HG03108 (cell line): ENCODE results near the gene KAZALD1.
"Not testable (repeated sequence)": the region's sequence is repeated elsewhere in the genome, so short reads cannot be mapped to it uniquely, and the experiment has no call there.

Source experiments
- ATAC-seq: cut with Tn5 transposase; IDR thresholded peaks from one replicate; pipeline ENCODE4 v1.9.1; 2021; ENCODE audit warnings: moderate library complexity; ENCODE audit not compliant: unreplicated experiment

The KAZALD1 gene

GRCh38 chr10:101029520-101030295, 32.1 kb upstream of the KAZALD1 start:
- ATAC-seq, result no peak

GRCh38 chr10:101030496-101031127, 31.2 kb upstream of the KAZALD1 start:
- ATAC-seq, result no peak

- ATAC-seq, result peak; percentile 88
These were observed 30.5 kb upstream of the KAZALD1 start, which contains the start of the genes PDZD7 and SFXN3 for GRCh38 chr10:101031128-101031795. TSS of gene PDZD7 (minus strand) at chr10:101031129. CDS start at chr10:101030219, 910 bp downstream. TSS of gene SFXN3 (plus strand) at chr10:101031234. CDS start at chr10:101034695, 3,461 bp downstream.

- ATAC-seq, result no peak
These were observed 29.8 kb upstream of the KAZALD1 start for GRCh38 chr10:101031796-101032636.

- ATAC-seq, result no peak
These were observed 29.1 kb upstream of the KAZALD1 start for GRCh38 chr10:101032637-101033224.

GRCh38 chr10:101033276-101033675, 28.5 kb upstream of the KAZALD1 start:
- no peak for ATAC-seq

- not testable (repeated sequence) for ATAC-seq
These were observed 27.4 kb upstream of the KAZALD1 start for GRCh38 chr10:101034404-101034803.

- ATAC-seq, result no peak
These were observed 26.5 kb upstream of the KAZALD1 start for GRCh38 chr10:101035314-101035713.

- no peak for ATAC-seq
These were observed 25.7 kb upstream of the KAZALD1 start for GRCh38 chr10:101035916-101036702.

GRCh38 chr10:101036726-101037125, 25.1 kb upstream of the KAZALD1 start:
- no peak for ATAC-seq

- ATAC-seq, result no peak
These were observed 23.3 kb upstream of the KAZALD1 start for GRCh38 chr10:101038484-101038883.

- no peak for ATAC-seq
These were observed 21.7 kb upstream of the KAZALD1 start for GRCh38 chr10:101040061-101040460.

GRCh38 chr10:101040851-101041250, 20.9 kb upstream of the KAZALD1 start:
- ATAC-seq, result no peak

GRCh38 chr10:101041252-101041761, 20.5 kb upstream of the KAZALD1 start:
- ATAC-seq, result peak; percentile 46

- ATAC-seq, result no peak
These were observed 19.7 kb upstream of the KAZALD1 start for GRCh38 chr10:101042118-101042517.

- peak; percentile 97 for ATAC-seq
These were observed 19.0 kb upstream of the KAZALD1 start for GRCh38 chr10:101042667-101043362.

GRCh38 chr10:101043363-101043707, 18.5 kb upstream of the KAZALD1 start:
- no peak for ATAC-seq

GRCh38 chr10:101044117-101044516, 17.7 kb upstream of the KAZALD1 start:
- no peak for ATAC-seq
